Measurements from ENCODE around the gene HDLBP. TPM values are rescaled to one million over a fixed set of nuclear protein-coding genes. Genes with fewer than 3 reads are reported as not detected.

The HDLBP gene
- total and polyA plus RNA-seq, 2 of the 4 experiments (the other 2 are of a cell fraction): 648 to 1,165 TPM

DNA sequence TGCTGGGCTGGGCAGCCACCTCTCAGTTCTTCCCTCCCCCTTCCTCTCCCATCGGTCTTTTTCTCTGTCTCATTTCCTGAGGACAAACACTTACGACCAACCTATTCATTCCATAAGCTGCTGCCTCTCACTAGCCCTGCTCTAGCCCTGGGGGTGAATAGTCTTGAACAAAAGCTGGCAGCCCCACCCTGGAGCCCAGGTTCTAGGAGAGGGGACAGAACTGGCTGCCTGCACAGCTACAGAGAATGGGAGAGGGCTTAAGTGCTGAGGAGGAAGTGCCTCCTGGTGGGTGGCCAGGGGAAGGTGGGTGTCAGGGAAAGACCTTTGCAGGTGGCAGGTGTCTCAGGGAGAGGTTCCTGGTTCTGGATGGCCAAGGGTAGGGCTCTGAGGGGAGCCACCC lies 104.2 kb downstream of the HDLBP start:
- Histone ChIP-seq H4K20me1 (ENCODE audit: insufficient read depth, low read length) (no peaks in the 10 kb centered on the region), H3K9me3 (ENCODE audit: control insufficient read depth, insufficient read depth, low read length) (no peaks in the 10 kb centered on the region), H3K9me1 (ENCODE audit: insufficient read depth, low read length) (peaks cover 2% of the 10 kb centered on the region; the same call in 1 of the 2 replicates), H4K5ac (ENCODE audit: low read depth, low read length) (no peak overlapping the region), H3K23ac (ENCODE audit: low read depth, low read length) (no peak overlapping the region), H3K4me3 (ENCODE audit: insufficient read depth, low read depth, low read length) (no peak overlapping the region), H3K9ac (ENCODE audit: low read depth, low read length) (no peak overlapping the region), H3K4me1 (ENCODE audit: control insufficient read depth, insufficient read depth, low read length) (peaks cover 1% of the 10 kb centered on the region; the same call in 1 of the 2 replicates), H2AK5ac (ENCODE audit: low read depth, low read length) (no peak overlapping the region), H2BK5ac (ENCODE audit: low read depth, low read length, poor library complexity, severe bottlenecking) (no peak overlapping the region), H3K56ac (ENCODE audit: extremely low read depth, insufficient read depth, low read length) (no peak overlapping the region), H2BK15ac (ENCODE audit: low read depth, low read length) (no peak overlapping the region), H3K4ac (ENCODE audit: low read depth, low read length) (no peak overlapping the region), H2AFZ (replicated peaks; ENCODE audit: low read length, poor library complexity) (no peak overlapping the region), H2BK20ac (ENCODE audit: low read depth, low read length) (no peak overlapping the region), H3K36me3 (ENCODE audit: control insufficient read depth, insufficient read depth, low read length) (no peaks in the 10 kb centered on the region), H2AK9ac (replicated peaks; ENCODE audit: low read depth, low read length, poor library complexity) (no peak overlapping the region), H3K27me3 (ENCODE audit: control insufficient read depth, insufficient read depth, low read length) (peaks cover 23% of the 10 kb centered on the region), H3K4me2 (ENCODE audit: low read depth, low read length) (no peak overlapping the region), H4K91ac (ENCODE audit: insufficient read depth, low read depth, low read length) (no peak overlapping the region), H3K79me1 (ENCODE audit: low read depth in 1 of 2, low read length in 2 of 2) (no peaks in the 10 kb centered on the region), H3K27ac (ENCODE audit: insufficient read depth, low read length) (no peak overlapping the region), H2BK120ac (ENCODE audit: low read depth, low read length) (no peak overlapping the region), H3K18ac (ENCODE audit: low read depth, low read length) (no peak overlapping the region), H4K8ac (ENCODE audit: low read depth in 2 of 2, low read length in 2 of 2) (no peak overlapping the region), H3K14ac (replicated peaks; ENCODE audit: low read depth, low read length) (no peak overlapping the region)
- DNase-seq: no peak
- in situ Hi-C loops (cut with MboI; ENCODE audit: low sequenced_read_pairs) (no loop called here), dilution Hi-C loops (cut with HindIII; ENCODE audit: low sequenced_read_pairs, unreplicated experiment) (no loop called here), intact Hi-C loops (cut with micrococcal nuclease) (no loop called here)
- ChIA-PET CTCF (no interaction called here), POLR2A (ENCODE audit: unreplicated experiment) (no interaction called here)
- ATAC-seq (ENCODE audit: low read depth): no peak
- TF ChIP-seq RCOR1 (IDR thresholded peaks at IDR 0.05; ENCODE audit: insufficient replicate concordance, low read length) (no peak), MAZ (IDR thresholded peaks at IDR 0.05; ENCODE audit: borderline replicate concordance, low read depth, low read length) (no peak), POLR2A (IDR thresholded peaks at IDR 0.05; ENCODE audit: low read depth, low read length) (no peak)
- TF ChIP-seq, protein P1, sequence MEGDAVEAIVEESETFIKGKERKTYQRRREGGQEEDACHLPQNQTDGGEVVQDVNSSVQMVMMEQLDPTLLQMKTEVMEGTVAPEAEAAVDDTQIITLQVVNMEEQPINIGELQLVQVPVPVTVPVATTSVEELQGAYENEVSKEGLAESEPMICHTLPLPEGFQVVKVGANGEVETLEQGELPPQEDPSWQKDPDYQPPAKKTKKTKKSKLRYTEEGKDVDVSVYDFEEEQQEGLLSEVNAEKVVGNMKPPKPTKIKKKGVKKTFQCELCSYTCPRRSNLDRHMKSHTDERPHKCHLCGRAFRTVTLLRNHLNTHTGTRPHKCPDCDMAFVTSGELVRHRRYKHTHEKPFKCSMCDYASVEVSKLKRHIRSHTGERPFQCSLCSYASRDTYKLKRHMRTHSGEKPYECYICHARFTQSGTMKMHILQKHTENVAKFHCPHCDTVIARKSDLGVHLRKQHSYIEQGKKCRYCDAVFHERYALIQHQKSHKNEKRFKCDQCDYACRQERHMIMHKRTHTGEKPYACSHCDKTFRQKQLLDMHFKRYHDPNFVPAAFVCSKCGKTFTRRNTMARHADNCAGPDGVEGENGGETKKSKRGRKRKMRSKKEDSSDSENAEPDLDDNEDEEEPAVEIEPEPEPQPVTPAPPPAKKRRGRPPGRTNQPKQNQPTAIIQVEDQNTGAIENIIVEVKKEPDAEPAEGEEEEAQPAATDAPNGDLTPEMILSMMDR (conservative IDR thresholded peaks at IDR 0.05; ENCODE audit: low read depth, low read length): no peak
- no TSS peak for BruUV-seq (replicated peaks)
- no CpG with 5 or more reads among the region's 2 CpGs for WGBS, 2 experiments (ENCODE audit: extremely low coverage in 2 of 2, insufficient read length in 1 of 2)
